Measurements from ENCODE around the gene MRRF.

MRRF gene

GRCh38 chr9:122236681-122237080 is 28.0 kb upstream of the MRRF start:
- Histone ChIP-seq H3K36me3 (ENCODE audit: control insufficient read depth in 1 of 2, insufficient read depth in 2 of 2, low read depth in 1 of 2, low read length in 2 of 2) (peaks cover 5 to 32% of the 10 kb centered on the region in 2 experiments), H3K4me1 (ENCODE audit: control insufficient read depth, insufficient read depth, low read depth, low read length) (no peaks in the 10 kb centered on the region), H4K8ac (ENCODE audit: low read length) (no peak overlapping the region), H3K9ac (ENCODE audit: low read length) (no peak overlapping the region), H3K4me2 (ENCODE audit: low read length, poor library complexity, severe bottlenecking) (no peak overlapping the region), H2AFZ (ENCODE audit: low read depth, low read length) (no peak overlapping the region), H3K9me3 (ENCODE audit: control insufficient read depth, low read length) (no peaks in the 10 kb centered on the region), H2AK5ac (ENCODE audit: low read length, severe bottlenecking) (no peak overlapping the region), H2BK5ac (ENCODE audit: low read depth, low read length, poor library complexity, severe bottlenecking) (no peak overlapping the region), H3K4me3 (ENCODE audit: insufficient read depth in 1 of 2, low read depth in 1 of 2, low read length in 2 of 2) (no peak overlapping the region), H3K27me3 (ENCODE audit: control insufficient read depth in 1 of 2, insufficient read depth in 1 of 2, low read length in 2 of 2) (peaks cover 16 to 22% of the 10 kb centered on the region in 2 experiments), H2BK120ac (ENCODE audit: low read depth, low read length) (no peak overlapping the region), H2BK12ac (ENCODE audit: low read length in 2 of 2) (no peak overlapping the region), H4K91ac (ENCODE audit: low read length) (no peak overlapping the region), H3K18ac (ENCODE audit: low read depth in 1 of 2, low read length in 2 of 2) (no peak overlapping the region), H3K79me1 (replicated peaks; ENCODE audit: low read length, poor library complexity, severe bottlenecking) (no peaks in the 10 kb centered on the region), H3K27ac (ENCODE audit: low read length, poor library complexity, severe bottlenecking) (no peak overlapping the region), H3K14ac (ENCODE audit: low read length in 2 of 2) (no peak overlapping the region), H2BK15ac (ENCODE audit: low read depth, poor library complexity, severe bottlenecking) (no peak overlapping the region), H3K23ac (ENCODE audit: low read length in 2 of 2) (no peak overlapping the region), H3K4ac (ENCODE audit: low read depth in 1 of 2, low read length in 2 of 2) (no peak overlapping the region)
- no peak for DNase-seq
- WGBS, result 77% methylated on average over 9 of the region's 10 CpGs

GRCh38 chr9:122239722-122240121 is 25.0 kb upstream of the MRRF start:
- H3K79me1 ChIP-seq (replicated peaks; ENCODE audit: low read length, poor library complexity, severe bottlenecking), result peaks cover 2% of the 10 kb centered on the region
- H2BK5ac ChIP-seq (ENCODE audit: low read depth, low read length, poor library complexity, severe bottlenecking), result no peak overlapping the region
- no peak overlapping the region for H2BK120ac ChIP-seq (ENCODE audit: low read depth, low read length)
- no peak overlapping the region for H3K18ac ChIP-seq (ENCODE audit: low read depth in 1 of 2, low read length in 2 of 2)
- H3K36me3 ChIP-seq (ENCODE audit: control insufficient read depth in 1 of 2, insufficient read depth in 2 of 2, low read depth in 1 of 2, low read length in 2 of 2), result peaks cover 10 to 62% of the 10 kb centered on the region in 2 experiments
- H3K23ac ChIP-seq (ENCODE audit: low read length in 2 of 2), result no peak overlapping the region
- no peak overlapping the region for H3K9ac ChIP-seq (ENCODE audit: low read length)
- H2AFZ ChIP-seq (ENCODE audit: low read depth, low read length), result no peak overlapping the region
- H3K27ac ChIP-seq (ENCODE audit: low read length, poor library complexity, severe bottlenecking), result no peak overlapping the region
- H3K4me3 ChIP-seq (ENCODE audit: insufficient read depth in 1 of 2, low read depth in 1 of 2, low read length in 2 of 2), result no peak overlapping the region
- H3K9me3 ChIP-seq (ENCODE audit: control insufficient read depth, low read length), result no peaks in the 10 kb centered on the region
- no peak overlapping the region for H3K4ac ChIP-seq (ENCODE audit: low read depth in 1 of 2, low read length in 2 of 2)
- no peaks in the 10 kb centered on the region for H3K27me3 ChIP-seq (ENCODE audit: control insufficient read depth in 1 of 2, insufficient read depth in 1 of 2, low read length in 2 of 2)
- H3K14ac ChIP-seq (ENCODE audit: low read length in 2 of 2), result no peak overlapping the region
- no peak overlapping the region for H2BK15ac ChIP-seq (ENCODE audit: low read depth, poor library complexity, severe bottlenecking)
- 100% methylated on average over 3 of the region's 5 CpGs for WGBS
- H4K8ac ChIP-seq (ENCODE audit: low read length), result no peak overlapping the region
- H4K91ac ChIP-seq (ENCODE audit: low read length), result no peak overlapping the region
- H3K4me1 ChIP-seq (ENCODE audit: control insufficient read depth, insufficient read depth, low read depth, low read length), result no peaks in the 10 kb centered on the region
- no peak for DNase-seq
- H2AK5ac ChIP-seq (ENCODE audit: low read length, severe bottlenecking), result no peak overlapping the region
- H3K4me2 ChIP-seq (ENCODE audit: low read length, poor library complexity, severe bottlenecking), result no peak overlapping the region
- no peak overlapping the region for H2BK12ac ChIP-seq (ENCODE audit: low read length in 2 of 2)

- WGBS, result 96% methylated on average over 3 of the region's 3 CpGs
These were observed 20.3 kb upstream of the MRRF start for GRCh38 chr9:122244349-122244748.

GRCh38 chr9:122246666-122247065 is 18.0 kb upstream of the MRRF start:
- Histone ChIP-seq H3K4ac (ENCODE audit: low read depth in 1 of 2, low read length in 2 of 2) (no peak overlapping the region), H3K18ac (ENCODE audit: low read depth in 1 of 2, low read length in 2 of 2) (no peak overlapping the region), H2BK120ac (ENCODE audit: low read depth, low read length) (no peak overlapping the region), H3K9me3 (ENCODE audit: control insufficient read depth, low read length) (no peaks in the 10 kb centered on the region), H2BK5ac (ENCODE audit: low read depth, low read length, poor library complexity, severe bottlenecking) (no peak overlapping the region), H3K4me1 (ENCODE audit: control insufficient read depth, insufficient read depth, low read depth, low read length) (no peaks in the 10 kb centered on the region), H3K23ac (ENCODE audit: low read length in 2 of 2) (no peak overlapping the region), H3K14ac (ENCODE audit: low read length in 2 of 2) (no peak overlapping the region), H3K79me1 (replicated peaks; ENCODE audit: low read length, poor library complexity, severe bottlenecking) (peaks cover 15% of the 10 kb centered on the region), H3K27me3 (ENCODE audit: control insufficient read depth in 1 of 2, insufficient read depth in 1 of 2, low read length in 2 of 2) (no peaks in the 10 kb centered on the region), H3K27ac (ENCODE audit: low read length, poor library complexity, severe bottlenecking) (no peak overlapping the region), H3K9ac (ENCODE audit: low read length) (no peak overlapping the region), H2BK15ac (ENCODE audit: low read depth, poor library complexity, severe bottlenecking) (no peak overlapping the region), H3K4me3 (ENCODE audit: insufficient read depth in 1 of 2, low read depth in 1 of 2, low read length in 2 of 2) (no peak overlapping the region), H3K4me2 (ENCODE audit: low read length, poor library complexity, severe bottlenecking) (no peak overlapping the region), H3K36me3 (ENCODE audit: control insufficient read depth in 1 of 2, insufficient read depth in 2 of 2, low read depth in 1 of 2, low read length in 2 of 2) (peaks cover 30 to 88% of the 10 kb centered on the region in 2 experiments), H4K91ac (ENCODE audit: low read length) (no peak overlapping the region), H4K8ac (ENCODE audit: low read length) (no peak overlapping the region), H2BK12ac (ENCODE audit: low read length in 2 of 2) (no peak overlapping the region), H2AFZ (ENCODE audit: low read depth, low read length) (no peak overlapping the region), H2AK5ac (ENCODE audit: low read length, severe bottlenecking) (no peak overlapping the region)
- 89% methylated on average over 3 of the region's 3 CpGs for WGBS
- DNase-seq, result no peak

More at GRCh38 chr9:122244349-122244748, 20.3 kb upstream of the MRRF start:
- no peak overlapping the region for H3K23ac ChIP-seq (ENCODE audit: low read length in 2 of 2)
- peaks cover 26 to 90% of the 10 kb centered on the region in 2 experiments for H3K36me3 ChIP-seq (ENCODE audit: control insufficient read depth in 1 of 2, insufficient read depth in 2 of 2, low read depth in 1 of 2, low read length in 2 of 2)
- H2AK5ac ChIP-seq (ENCODE audit: low read length, severe bottlenecking), result no peak overlapping the region
- H3K27ac ChIP-seq (ENCODE audit: low read length, poor library complexity, severe bottlenecking), result no peak overlapping the region
- no peak overlapping the region for H2BK5ac ChIP-seq (ENCODE audit: low read depth, low read length, poor library complexity, severe bottlenecking)
- no peak overlapping the region for H2AFZ ChIP-seq (ENCODE audit: low read depth, low read length)
- H4K91ac ChIP-seq (ENCODE audit: low read length), result no peak overlapping the region
- no peak overlapping the region for H2BK15ac ChIP-seq (ENCODE audit: low read depth, poor library complexity, severe bottlenecking)
- no peak overlapping the region for H4K8ac ChIP-seq (ENCODE audit: low read length)
- H3K4me3 ChIP-seq (ENCODE audit: insufficient read depth in 1 of 2, low read depth in 1 of 2, low read length in 2 of 2), result no peak overlapping the region
- no peaks in the 10 kb centered on the region for H3K4me1 ChIP-seq (ENCODE audit: control insufficient read depth, insufficient read depth, low read depth, low read length)
- DNase-seq, result no peak
- no peak overlapping the region for H2BK12ac ChIP-seq (ENCODE audit: low read length in 2 of 2)
- H3K79me1 ChIP-seq (replicated peaks; ENCODE audit: low read length, poor library complexity, severe bottlenecking), result peaks cover 12% of the 10 kb centered on the region
- H3K9me3 ChIP-seq (ENCODE audit: control insufficient read depth, low read length), result no peaks in the 10 kb centered on the region
- no peak overlapping the region for H2BK120ac ChIP-seq (ENCODE audit: low read depth, low read length)
- H3K4ac ChIP-seq (ENCODE audit: low read depth in 1 of 2, low read length in 2 of 2), result no peak overlapping the region
- H3K14ac ChIP-seq (ENCODE audit: low read length in 2 of 2), result no peak overlapping the region
- H3K9ac ChIP-seq (ENCODE audit: low read length), result no peak overlapping the region
- no peak overlapping the region for H3K18ac ChIP-seq (ENCODE audit: low read depth in 1 of 2, low read length in 2 of 2)
- no peaks in the 10 kb centered on the region for H3K27me3 ChIP-seq (ENCODE audit: control insufficient read depth in 1 of 2, insufficient read depth in 1 of 2, low read length in 2 of 2)
- no peak overlapping the region for H3K4me2 ChIP-seq (ENCODE audit: low read length, poor library complexity, severe bottlenecking)
